ENCODE results near the gene DUSP21.

DNA sequence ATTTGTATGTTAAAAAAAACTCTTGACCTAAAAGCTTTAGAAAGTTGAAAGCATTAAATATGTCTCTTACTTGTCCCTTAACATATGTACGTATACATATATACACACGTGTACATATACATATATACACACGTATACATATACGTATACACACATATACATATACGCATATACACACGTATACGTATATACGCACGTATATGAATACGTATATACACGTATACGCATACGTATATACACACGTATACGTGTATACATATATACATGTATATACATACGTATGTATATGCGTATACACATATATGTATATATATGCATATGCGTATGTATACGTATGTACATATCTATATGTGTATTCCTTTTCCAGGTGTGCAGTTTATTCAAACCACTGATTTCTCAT, 32.9 kb downstream of the DUSP21 start:
- TF ChIP-seq MAX (IDR thresholded peaks at IDR 0.05) (no peak), SP1 (IDR thresholded peaks at IDR 0.05; ENCODE audit: low read depth) (no peak), POLR2A (IDR thresholded peaks at IDR 0.05; ENCODE audit: borderline replicate concordance, extremely low read depth, insufficient read depth, insufficient read length) (no peak), CTCF (IDR thresholded peaks at IDR 0.05 in 2 of 3, conservative IDR thresholded peaks at IDR 0.05 in 1 of 3; ENCODE audit: borderline replicate concordance in 1 of 3, insufficient read depth in 1 of 3, low read depth in 2 of 3, low read length in 2 of 3) (no peak), SRF (IDR thresholded peaks at IDR 0.05; ENCODE audit: low read depth) (no peak), EZH2phosphoT487 (IDR thresholded peaks at IDR 0.05; ENCODE audit: borderline replicate concordance) (no peak), EZH2 (IDR thresholded peaks at IDR 0.05) (no peak), JUND (IDR thresholded peaks at IDR 0.05) (no peak), SIN3A (IDR thresholded peaks at IDR 0.05; ENCODE audit: low read depth) (no peak), ATF3 (IDR thresholded peaks at IDR 0.05) (no peak), YY1 (IDR thresholded peaks at IDR 0.05; ENCODE audit: extremely low read depth, insufficient replicate concordance, low read depth, low read length) (no peak), ELF1 (IDR thresholded peaks at IDR 0.05; ENCODE audit: borderline replicate concordance, low read depth) (no peak)

Data from HCT116 (cell line).